GM12878 (cell line): ENCODE results near the gene MLN. TPM values are rescaled to one million over a fixed set of nuclear protein-coding genes. Genes with fewer than 3 reads are reported as not detected.

ENCODE experiments used
- GABPA ChIP-seq: IDR thresholded peaks from 2 replicates; pipeline ENCODE4 v1.6.1; 2014; ENCODE audit warnings: antibody characterized with exemption, low read depth, mild to moderate bottlenecking, inconsistent platforms
- GATAD2B ChIP-seq: fragments of 450-650 bp; conservative IDR thresholded peaks from 2 replicates; pipeline ENCODE4 v1.6.1; 2017; ENCODE audit warnings: low read depth, mild to moderate bottlenecking, moderate library complexity
- IKZF2 ChIP-seq, 2 experiments: fragments of 450-650 bp; IDR thresholded peaks; 2 replicates each; pipeline ENCODE4 v1.6.1; 2017; ENCODE audit warnings: mild to moderate bottlenecking in 2 of 2, moderate library complexity in 2 of 2
- KLF5 ChIP-seq: fragments of 450-650 bp; IDR thresholded peaks from 2 replicates; pipeline ENCODE4 v1.6.1; 2014; ENCODE audit warnings: mild to moderate bottlenecking; ENCODE audit not compliant: partially characterized antibody
- MLLT1 ChIP-seq: fragments of 450-650 bp; IDR thresholded peaks from 2 replicates; pipeline ENCODE4 v1.6.1; 2016; ENCODE audit warnings: mild to moderate bottlenecking
- MTA3 ChIP-seq: IDR thresholded peaks from 2 replicates; pipeline ENCODE4 v1.6.1; 2012; ENCODE audit warnings: low read length, inconsistent platforms, borderline replicate concordance
- PAX5 ChIP-seq: IDR thresholded peaks from 2 replicates; pipeline ENCODE4 v1.6.1; 2011; ENCODE audit warnings: low read depth, low read length, borderline replicate concordance
- PKNOX1 ChIP-seq: fragments of 450-650 bp; IDR thresholded peaks from 2 replicates; pipeline ENCODE4 v1.6.1; 2016; ENCODE audit warnings: mild to moderate bottlenecking
- RBBP5 ChIP-seq: fragments of 200-600 bp; sonication (generic); conservative IDR thresholded peaks from 2 replicates; pipeline ENCODE4 v1.6.1; 2016
- RELA ChIP-seq: fragments of 450-650 bp; IDR thresholded peaks from 2 replicates; pipeline ENCODE4 v1.8.0; 2014; ENCODE audit warnings: borderline replicate concordance; ENCODE audit not compliant: partially characterized antibody
- REST ChIP-seq: IDR thresholded peaks from 2 replicates; pipeline ENCODE4 v1.6.1; 2012; ENCODE audit warnings: mild to moderate bottlenecking, low read depth, low read length
- SUZ12 ChIP-seq: fragments of 200-600 bp; sonication (generic); IDR thresholded peaks from one replicate; pipeline ENCODE4 v1.6.1; 2018; ENCODE audit warnings: antibody characterized with exemption, mild to moderate bottlenecking; ENCODE audit not compliant: unreplicated experiment
- ZBTB11 ChIP-seq: fragments of 450-650 bp; formaldehyde crosslinking; IDR thresholded peaks from 2 replicates; pipeline ENCODE4 v1.5.0; 2022; ENCODE audit warnings: mild to moderate bottlenecking, missing genetic modification characterization
- ZNF687 ChIP-seq: fragments of 450-650 bp; IDR thresholded peaks from 2 replicates; pipeline ENCODE4 v1.6.1; 2017; ENCODE audit warnings: mild to moderate bottlenecking, moderate library complexity
- polyA plus RNA-seq, 11 experiments: library from polyadenylated mRNA; depleted of rRNA in 4 of 11; unstranded in 6 of 11; stranded (reverse) in 5 of 11; fragments of >200 nt; fragmentation: Nextera tagmentation in 4 of 11; fragmentation: Illumina TruSeq in 1 of 11; extraction: Ambion mirVana in 4 of 11; extraction: Trizol in 1 of 11; gene quantifications; 1 replicate in 1 of 11; 2 replicates in 10 of 11; pipeline versions ENCODE4 v1.2.1 to v1.2.3, GENCODE V29; 2011 to 2016; ENCODE audit warnings: inconsistent platforms in 2 of 11, missing spikeins in 2 of 11, low read depth in 1 of 11
- total RNA-seq, 4 experiments: library from RNA; depleted of rRNA in 3 of 4; stranded (reverse); fragments of >200 nt in 3 of 4; fragmentation: Illumina TruSeq in 1 of 4; extraction: Trizol in 1 of 4; gene quantifications; 2 replicates each; pipeline versions ENCODE4 v1.2.1 to v1.2.3, GENCODE V29; 2013 to 2021

The MLN gene
- total and polyA plus RNA-seq, 10 of the 15 experiments (the other 5 are each of a cell fraction or from before 2014, with no cell fraction given): not detected

GRCh38 chr6:33788694-33789549, 14.9 kb downstream of the MLN start, which contains the start of gene LEMD2 (continued):
- TF ChIP-seq ZNF687 (peak; percentile 63), PKNOX1 (peak; percentile 90), MTA3 (no peak; the same call in 1 of the 2 replicates), GABPA (peak; percentile 55; the same call in 1 of the 2 replicates), IKZF2 (IDR thresholded peaks at IDR 0.05) (no peak), GATAD2B (peak; percentile 97), PAX5 (0 out of 2 replicates have a peak, but pooled peaks have one; percentile 42), RELA (peak; percentile 99), MLLT1 (peak; percentile 99), ZBTB11 (CRISPR knock-in tag) (no peak), REST (no peak), RBBP5 (0 out of 2 replicates have a peak, but pooled peaks have one; percentile 21), KLF5 (peak; percentile 78), SUZ12 (no peak)
